Astrocyte of the cerebellum (primary cell): Measurements from ENCODE around the gene ATPAF1.
A peak's percentile ranks its signal among the peaks of the same experiment; 100 is the strongest.

Experiments used
- DNase-seq: peaks from one replicate; pipeline ENCODE4 v3.0.0-alpha.2; 2011; ENCODE audit warnings: low read depth
- H3K4me3 ChIP-seq: 2 replicates; pipeline ENCODE4 v1.5.1; 2011; ENCODE audit warnings: mild to moderate bottlenecking, low read depth, low read length, moderate library complexity
- in situ Hi-C: cut with HindIII; loops from 2 replicates; pipeline ENCODE4 v1.10.0; 2017; ENCODE audit warnings: low sequenced_read_pairs
- TF ChIP-seq, protein P1 (sequence below): IDR thresholded peaks from 2 replicates; pipeline ENCODE4 v1.5.1; 2012; ENCODE audit warnings: low read length, low read depth, moderate library complexity, mild to moderate bottlenecking; ENCODE audit errors: missing control alignments

Gene ATPAF1, protein sequence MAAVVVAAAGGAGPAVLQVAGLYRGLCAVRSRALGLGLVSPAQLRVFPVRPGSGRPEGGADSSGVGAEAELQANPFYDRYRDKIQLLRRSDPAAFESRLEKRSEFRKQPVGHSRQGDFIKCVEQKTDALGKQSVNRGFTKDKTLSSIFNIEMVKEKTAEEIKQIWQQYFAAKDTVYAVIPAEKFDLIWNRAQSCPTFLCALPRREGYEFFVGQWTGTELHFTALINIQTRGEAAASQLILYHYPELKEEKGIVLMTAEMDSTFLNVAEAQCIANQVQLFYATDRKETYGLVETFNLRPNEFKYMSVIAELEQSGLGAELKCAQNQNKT

GRCh38 chr1:46667782-46668760 lies at the start of gene ATPAF1:
Gene ATPAF1, minus strand, starts transcription at chr1:46668364. Its CDS starts 42 bp downstream, at chr1:46668322.
- TF ChIP-seq, protein P1, sequence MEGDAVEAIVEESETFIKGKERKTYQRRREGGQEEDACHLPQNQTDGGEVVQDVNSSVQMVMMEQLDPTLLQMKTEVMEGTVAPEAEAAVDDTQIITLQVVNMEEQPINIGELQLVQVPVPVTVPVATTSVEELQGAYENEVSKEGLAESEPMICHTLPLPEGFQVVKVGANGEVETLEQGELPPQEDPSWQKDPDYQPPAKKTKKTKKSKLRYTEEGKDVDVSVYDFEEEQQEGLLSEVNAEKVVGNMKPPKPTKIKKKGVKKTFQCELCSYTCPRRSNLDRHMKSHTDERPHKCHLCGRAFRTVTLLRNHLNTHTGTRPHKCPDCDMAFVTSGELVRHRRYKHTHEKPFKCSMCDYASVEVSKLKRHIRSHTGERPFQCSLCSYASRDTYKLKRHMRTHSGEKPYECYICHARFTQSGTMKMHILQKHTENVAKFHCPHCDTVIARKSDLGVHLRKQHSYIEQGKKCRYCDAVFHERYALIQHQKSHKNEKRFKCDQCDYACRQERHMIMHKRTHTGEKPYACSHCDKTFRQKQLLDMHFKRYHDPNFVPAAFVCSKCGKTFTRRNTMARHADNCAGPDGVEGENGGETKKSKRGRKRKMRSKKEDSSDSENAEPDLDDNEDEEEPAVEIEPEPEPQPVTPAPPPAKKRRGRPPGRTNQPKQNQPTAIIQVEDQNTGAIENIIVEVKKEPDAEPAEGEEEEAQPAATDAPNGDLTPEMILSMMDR, result no peak
- in situ Hi-C loops, result loop anchor here (5.0 kb wide), 1 partner anchor 34 kb away; no protein-coding TSS in a partner anchor
- peak within 1 kb of the TSS; percentile 74 for H3K4me3 ChIP-seq
- DNase-seq, result peak; percentile 11

- peak overlapping the region; percentile 85 for H3K4me3 ChIP-seq
- TF ChIP-seq, protein P1, result no peak
- DNase-seq, result no peak
- in situ Hi-C loops, result no loop called here
Observed at GRCh38 chr1:46717654-46718053, 49.5 kb upstream of the ATPAF1 start.

DNA sequence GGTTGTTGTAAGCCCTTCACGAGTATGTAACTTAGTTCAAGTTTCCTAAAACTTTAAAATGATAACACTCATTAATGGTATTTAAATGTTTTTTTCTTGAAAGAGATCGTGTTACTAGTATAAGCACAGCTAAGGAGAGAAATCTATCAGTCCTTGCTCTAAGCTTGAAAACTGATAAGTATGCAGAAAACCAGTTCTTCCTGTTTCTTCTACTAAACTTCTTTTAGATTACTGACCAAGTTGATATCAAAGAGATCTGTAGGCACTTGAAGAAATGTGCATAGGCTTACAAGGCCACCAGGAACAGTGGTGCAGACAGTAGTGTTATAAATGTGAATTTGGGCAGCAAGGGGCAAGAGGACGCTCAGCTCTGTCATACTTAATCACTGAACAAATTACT lies 46.8 kb upstream of the ATPAF1 start:
- in situ Hi-C loops, result no loop called here
- no peak overlapping the region for H3K4me3 ChIP-seq
- DNase-seq, result no peak
- TF ChIP-seq, protein P1, result no peak

- no peak for DNase-seq
- in situ Hi-C loops, result no loop called here
- no peak overlapping the region for H3K4me3 ChIP-seq
- TF ChIP-seq, protein P1, result no peak
Observed at GRCh38 chr1:46708121-46708520, 40.0 kb upstream of the ATPAF1 start.

- TF ChIP-seq, protein P1, result no peak
- no peak overlapping the region for H3K4me3 ChIP-seq
- DNase-seq, result no peak
- in situ Hi-C loops, result no loop called here
Observed at GRCh38 chr1:46705408-46705807, 37.2 kb upstream of the ATPAF1 start.

DNA sequence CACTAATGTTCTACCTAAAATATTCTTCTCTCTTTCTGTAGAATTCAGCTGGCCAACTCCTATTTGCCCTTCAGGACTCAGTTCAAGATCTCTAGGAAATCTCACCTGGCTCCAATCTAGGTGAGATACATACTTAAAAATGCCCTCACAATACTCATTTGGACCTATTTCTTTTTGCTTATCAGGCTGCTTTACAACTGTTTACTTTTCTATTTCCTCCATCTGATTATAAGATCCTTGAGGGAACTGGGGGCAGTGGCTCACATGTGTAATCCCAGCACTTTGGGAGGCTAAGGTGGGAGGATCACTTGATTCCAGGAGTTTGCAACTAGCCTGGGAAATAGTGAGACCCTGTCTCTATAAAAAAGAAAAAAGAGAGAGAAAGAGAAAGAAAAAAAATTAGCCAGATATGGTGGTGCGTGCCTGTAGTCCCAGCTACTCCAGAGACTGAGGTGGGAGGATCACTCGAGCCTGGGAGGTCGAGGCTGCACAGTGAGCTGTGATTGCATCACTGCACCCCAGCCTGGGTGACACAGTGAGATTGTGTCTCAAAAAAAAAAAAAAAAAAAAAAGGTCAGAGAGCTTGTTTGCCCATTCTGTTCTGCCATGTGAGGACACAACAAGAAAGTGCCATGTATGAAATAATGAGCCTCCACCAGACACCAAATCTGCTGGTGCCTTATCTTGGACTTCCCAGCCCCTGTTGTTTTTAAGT lies 35.9 kb upstream of the ATPAF1 start:
- in situ Hi-C loops, result loop anchor here (5.0 kb wide), 1 partner anchor 37 kb away; the partner anchor contains the start of gene ATPAF1
- TF ChIP-seq, protein P1, result no peak
- no peak for DNase-seq
- H3K4me3 ChIP-seq, result no peak overlapping the region
